Measurements from ENCODE around the gene PDE6D.

The PDE6D gene

DNA sequence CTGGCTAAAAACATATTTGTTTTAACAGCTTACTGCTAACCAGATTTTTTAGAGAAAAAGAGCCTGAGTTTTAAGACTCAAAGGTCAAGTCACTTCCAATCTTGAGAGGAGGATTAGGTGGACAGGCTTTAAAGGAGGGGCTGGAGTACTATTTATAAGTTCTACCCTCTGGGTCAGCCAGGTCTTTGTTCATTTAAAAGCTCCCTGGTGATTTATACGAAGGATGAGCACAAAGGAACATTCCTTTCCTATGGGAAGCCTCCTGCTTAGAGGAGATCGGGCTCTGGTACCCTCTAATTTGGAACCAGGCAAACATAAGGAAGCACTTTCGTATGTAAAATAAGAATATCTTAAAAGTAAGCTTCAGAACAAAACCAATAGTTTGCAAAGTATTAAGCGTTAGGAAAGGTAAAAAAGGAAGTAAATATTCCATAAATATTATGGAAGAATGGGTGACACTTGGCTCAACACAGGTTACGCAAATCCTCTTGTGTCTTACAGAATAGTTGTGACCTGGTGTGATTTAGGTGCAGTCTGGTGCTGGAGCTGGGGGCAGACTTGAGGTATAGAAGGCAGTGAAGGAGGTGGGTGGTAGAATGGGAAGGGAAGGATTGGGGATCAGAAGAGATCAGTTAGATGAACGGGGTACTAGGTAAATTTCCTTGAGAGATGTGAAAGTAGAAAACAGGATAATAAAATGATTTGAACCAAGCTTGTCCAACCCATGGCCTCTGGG lies 35.6 kb downstream of the PDE6D start:
- H4K8ac ChIP-seq (ENCODE audit: low read depth, low read length): no peak overlapping the region
- peak overlapping the region; percentile 57 for H3K27ac ChIP-seq (replicated peaks; ENCODE audit: low read length)
- H2AK5ac ChIP-seq (ENCODE audit: low read depth, low read length): no peak overlapping the region
- 100% methylated on average over 1 of the region's 6 CpGs; no CpG with 5 or more reads in 1 of the 2 donors for WGBS, 2 donors (ENCODE audit: extremely low coverage in 2 of 2, insufficient read length in 2 of 2, insufficient replicate concordance in 1 of 2)
- DNase-seq (ENCODE audit: low spot score): peak; percentile 59
- no peak overlapping the region for H3K4ac ChIP-seq (ENCODE audit: low read length)
- H3K27me3 ChIP-seq (ENCODE audit: control insufficient read depth in 3 of 3, insufficient read depth in 3 of 3, low read depth in 1 of 3, low read length in 3 of 3): no peaks in the 10 kb centered on the region
- H3K36me3 ChIP-seq (replicated peaks in 1 of 2; ENCODE audit: control insufficient read depth in 2 of 2, insufficient read depth in 2 of 2, low read length in 2 of 2): no peaks in the 10 kb centered on the region
- no peak overlapping the region for H2BK120ac ChIP-seq (ENCODE audit: low read depth, low read length)
- H2BK12ac ChIP-seq (ENCODE audit: low read length): no peak overlapping the region
- no peak overlapping the region for H3K14ac ChIP-seq (ENCODE audit: low read length)
- peaks cover 14 to 18% of the 10 kb centered on the region in 2 donors for H3K4me1 ChIP-seq (ENCODE audit: control insufficient read depth in 2 of 2, insufficient read depth in 1 of 2, low read depth in 1 of 2, low read length in 2 of 2)
- no peak overlapping the region for H3K23ac ChIP-seq (ENCODE audit: low read depth, low read length, poor library complexity)
- H3K4me3 ChIP-seq (ENCODE audit: low read length in 2 of 2): no peak overlapping the region
- H3K9ac ChIP-seq (ENCODE audit: low read depth, low read length, poor library complexity): no peak overlapping the region
- no peak overlapping the region for H2AFZ ChIP-seq (ENCODE audit: low read length)
- H3K79me1 ChIP-seq (ENCODE audit: low read depth, low read length): no peaks in the 10 kb centered on the region
- no peak overlapping the region for H2BK15ac ChIP-seq (ENCODE audit: low read length)
- no peak overlapping the region for H3K4me2 ChIP-seq (ENCODE audit: insufficient read depth, low read length, poor library complexity, severe bottlenecking)
- no peaks in the 10 kb centered on the region for H3K9me3 ChIP-seq (replicated peaks in 1 of 2; ENCODE audit: control insufficient read depth in 2 of 2, insufficient read depth in 1 of 2, low read depth in 1 of 2, low read length in 2 of 2)
- no peak overlapping the region for H2BK5ac ChIP-seq (ENCODE audit: low read length)
- no peak overlapping the region for H4K91ac ChIP-seq (ENCODE audit: low read depth, low read length, poor library complexity)
- no peak overlapping the region for H3K18ac ChIP-seq (ENCODE audit: low read length)

DNA sequence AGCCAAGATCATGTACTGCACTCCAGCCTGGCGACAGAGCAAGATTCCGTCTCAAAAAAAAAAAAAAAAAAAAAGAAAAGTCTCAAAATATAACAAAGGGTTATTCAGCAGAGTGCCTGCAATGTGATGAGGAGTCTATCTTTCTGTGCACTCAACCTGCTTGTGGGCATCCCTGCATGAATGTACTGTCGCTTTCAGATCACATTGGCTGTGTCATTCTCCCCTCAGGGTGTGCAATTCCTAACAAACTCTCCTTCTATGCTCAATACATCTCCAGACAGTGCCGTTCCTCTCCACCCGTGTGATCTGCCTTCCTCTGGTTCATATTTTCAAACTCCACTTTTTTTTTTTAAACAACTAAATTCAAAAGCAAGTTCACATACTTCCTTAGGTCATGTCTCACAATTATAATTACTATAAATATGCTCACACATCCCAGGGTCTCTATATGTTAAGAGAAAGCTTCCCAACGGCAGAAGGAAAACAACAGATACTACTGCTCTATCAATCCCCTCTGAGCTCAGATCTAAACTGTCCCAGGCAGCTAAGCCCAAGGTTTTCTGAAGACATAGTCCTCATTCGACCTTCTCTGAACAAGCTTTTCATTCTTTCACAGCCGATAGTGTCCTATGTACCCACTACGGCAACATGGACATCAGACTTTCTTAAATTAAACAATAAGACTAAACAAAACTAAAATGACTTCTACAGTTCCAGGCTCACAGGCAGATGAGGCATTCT lies 37.5 kb downstream of the PDE6D start:
- Histone ChIP-seq H2BK120ac (ENCODE audit: low read depth, low read length) (no peak overlapping the region), H2BK5ac (ENCODE audit: low read length) (no peak overlapping the region), H4K91ac (ENCODE audit: low read depth, low read length, poor library complexity) (no peak overlapping the region), H3K27ac (replicated peaks; ENCODE audit: low read length) (peak overlapping the region; percentile 31), H2AK5ac (ENCODE audit: low read depth, low read length) (no peak overlapping the region), H3K18ac (ENCODE audit: low read length) (no peak overlapping the region), H3K14ac (ENCODE audit: low read length) (no peak overlapping the region), H3K79me1 (ENCODE audit: low read depth, low read length) (no peaks in the 10 kb centered on the region), H3K9ac (ENCODE audit: low read depth, low read length, poor library complexity) (no peak overlapping the region), H2AFZ (ENCODE audit: low read length) (no peak overlapping the region), H3K23ac (ENCODE audit: low read depth, low read length, poor library complexity) (no peak overlapping the region), H4K8ac (ENCODE audit: low read depth, low read length) (no peak overlapping the region), H2BK12ac (ENCODE audit: low read length) (no peak overlapping the region), H3K4me3 (ENCODE audit: low read length in 2 of 2) (no peak overlapping the region), H2BK15ac (ENCODE audit: low read length) (no peak overlapping the region), H3K4me2 (ENCODE audit: insufficient read depth, low read length, poor library complexity, severe bottlenecking) (no peak overlapping the region), H3K9me3 (replicated peaks in 1 of 2; ENCODE audit: control insufficient read depth in 2 of 2, insufficient read depth in 1 of 2, low read depth in 1 of 2, low read length in 2 of 2) (peaks cover 0 to 1% of the 10 kb centered on the region in 2 donors), H3K4ac (ENCODE audit: low read length) (no peak overlapping the region), H3K4me1 (ENCODE audit: control insufficient read depth in 2 of 2, insufficient read depth in 1 of 2, low read depth in 1 of 2, low read length in 2 of 2) (peaks cover 13 to 14% of the 10 kb centered on the region in 2 donors), H3K27me3 (ENCODE audit: control insufficient read depth in 3 of 3, insufficient read depth in 3 of 3, low read depth in 1 of 3, low read length in 3 of 3) (no peaks in the 10 kb centered on the region), H3K36me3 (replicated peaks in 1 of 2; ENCODE audit: control insufficient read depth in 2 of 2, insufficient read depth in 2 of 2, low read length in 2 of 2) (peaks cover 0 to 3% of the 10 kb centered on the region in 2 donors)
- no peak for DNase-seq (ENCODE audit: low spot score)
- WGBS, 2 donors (ENCODE audit: extremely low coverage in 2 of 2, insufficient read length in 2 of 2, insufficient replicate concordance in 1 of 2): no CpG with 5 or more reads among the region's 9 CpGs

DNA sequence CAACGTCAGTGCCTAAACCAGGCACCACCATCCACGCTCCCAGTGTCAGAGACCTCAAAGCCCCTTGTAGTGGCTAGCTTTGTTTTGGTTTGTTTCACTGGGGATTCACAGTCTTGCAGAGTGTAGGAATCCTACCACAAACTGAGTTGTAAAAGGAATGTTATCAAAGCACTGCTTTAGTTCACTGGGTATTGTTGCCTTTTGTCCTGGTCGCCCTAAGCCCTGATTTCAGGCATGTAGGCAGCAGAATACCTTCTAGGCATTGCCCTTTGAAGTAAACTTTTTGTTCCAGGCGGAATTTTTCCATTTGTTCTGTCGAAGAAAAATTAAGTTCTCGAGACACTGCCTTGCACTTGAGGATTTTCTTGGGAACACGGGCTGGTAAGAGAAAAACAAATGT lies 43.3 kb downstream of the PDE6D start:
- peaks cover 0 to 26% of the 10 kb centered on the region in 2 donors for H3K36me3 ChIP-seq (replicated peaks in 1 of 2; ENCODE audit: control insufficient read depth in 2 of 2, insufficient read depth in 2 of 2, low read length in 2 of 2)
- H3K4me2 ChIP-seq (ENCODE audit: insufficient read depth, low read length, poor library complexity, severe bottlenecking): no peak overlapping the region
- H3K9me3 ChIP-seq (replicated peaks in 1 of 2; ENCODE audit: control insufficient read depth in 2 of 2, insufficient read depth in 1 of 2, low read depth in 1 of 2, low read length in 2 of 2): peaks cover 0 to 1% of the 10 kb centered on the region in 2 donors
- no peak overlapping the region for H2BK120ac ChIP-seq (ENCODE audit: low read depth, low read length)
- no peak overlapping the region for H3K14ac ChIP-seq (ENCODE audit: low read length)
- no peak overlapping the region for H2AFZ ChIP-seq (ENCODE audit: low read length)
- H3K27ac ChIP-seq (replicated peaks; ENCODE audit: low read length): peak overlapping the region; percentile 51
- peak; percentile 55 for DNase-seq (ENCODE audit: low spot score)
- H2BK15ac ChIP-seq (ENCODE audit: low read length): no peak overlapping the region
- H3K23ac ChIP-seq (ENCODE audit: low read depth, low read length, poor library complexity): no peak overlapping the region
- no peak overlapping the region for H3K4ac ChIP-seq (ENCODE audit: low read length)
- H3K9ac ChIP-seq (ENCODE audit: low read depth, low read length, poor library complexity): no peak overlapping the region
- no peaks in the 10 kb centered on the region for H3K27me3 ChIP-seq (ENCODE audit: control insufficient read depth in 3 of 3, insufficient read depth in 3 of 3, low read depth in 1 of 3, low read length in 3 of 3)
- H2BK12ac ChIP-seq (ENCODE audit: low read length): no peak overlapping the region
- WGBS, 2 donors (ENCODE audit: extremely low coverage in 2 of 2, insufficient read length in 2 of 2, insufficient replicate concordance in 1 of 2): no CpG with 5 or more reads among the region's 7 CpGs
- no peak overlapping the region for H4K8ac ChIP-seq (ENCODE audit: low read depth, low read length)
- H3K79me1 ChIP-seq (ENCODE audit: low read depth, low read length): no peaks in the 10 kb centered on the region
- no peak overlapping the region for H3K4me3 ChIP-seq (ENCODE audit: low read length in 2 of 2)
- H4K91ac ChIP-seq (ENCODE audit: low read depth, low read length, poor library complexity): no peak overlapping the region
- H3K18ac ChIP-seq (ENCODE audit: low read length): no peak overlapping the region
- no peak overlapping the region for H2BK5ac ChIP-seq (ENCODE audit: low read length)
- H2AK5ac ChIP-seq (ENCODE audit: low read depth, low read length): no peak overlapping the region
- H3K4me1 ChIP-seq (ENCODE audit: control insufficient read depth in 2 of 2, insufficient read depth in 1 of 2, low read depth in 1 of 2, low read length in 2 of 2): peaks cover 4 to 9% of the 10 kb centered on the region in 2 donors

DNA sequence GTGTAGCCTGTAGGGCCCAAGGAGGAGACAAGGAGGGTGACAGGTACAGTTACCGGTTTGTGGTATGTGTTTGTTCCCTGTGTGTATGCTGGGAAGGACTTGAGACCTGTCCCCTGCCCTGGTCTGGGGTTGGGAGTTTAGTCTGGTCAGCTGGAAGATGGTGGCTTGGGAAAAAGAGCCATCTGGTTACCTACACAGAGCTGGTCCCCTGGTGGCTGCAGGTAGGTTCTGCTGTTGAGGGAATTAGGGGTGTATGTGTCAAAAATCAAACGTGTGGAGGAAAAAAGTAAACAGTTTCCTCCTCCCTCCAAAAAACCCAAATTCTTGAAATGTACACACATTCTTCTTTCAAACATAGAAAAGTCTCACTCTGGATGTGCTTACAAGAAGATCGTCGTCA lies 48.5 kb downstream of the PDE6D start:
- H2AFZ ChIP-seq (ENCODE audit: low read length): no peak overlapping the region
- no peaks in the 10 kb centered on the region for H3K79me1 ChIP-seq (ENCODE audit: low read depth, low read length)
- no peak overlapping the region for H2BK5ac ChIP-seq (ENCODE audit: low read length)
- no peak overlapping the region for H2AK5ac ChIP-seq (ENCODE audit: low read depth, low read length)
- no CpG with 5 or more reads among the region's 4 CpGs for WGBS, 2 donors (ENCODE audit: extremely low coverage in 2 of 2, insufficient read length in 2 of 2, insufficient replicate concordance in 1 of 2)
- no peaks in the 10 kb centered on the region for H3K9me3 ChIP-seq (replicated peaks in 1 of 2; ENCODE audit: control insufficient read depth in 2 of 2, insufficient read depth in 1 of 2, low read depth in 1 of 2, low read length in 2 of 2)
- H3K4me2 ChIP-seq (ENCODE audit: insufficient read depth, low read length, poor library complexity, severe bottlenecking): no peak overlapping the region
- no peak overlapping the region for H2BK120ac ChIP-seq (ENCODE audit: low read depth, low read length)
- DNase-seq (ENCODE audit: low spot score): no peak
- no peak overlapping the region for H2BK15ac ChIP-seq (ENCODE audit: low read length)
- no peaks in the 10 kb centered on the region for H3K27me3 ChIP-seq (ENCODE audit: control insufficient read depth in 3 of 3, insufficient read depth in 3 of 3, low read depth in 1 of 3, low read length in 3 of 3)
- H3K18ac ChIP-seq (ENCODE audit: low read length): no peak overlapping the region
- H3K4me1 ChIP-seq (ENCODE audit: control insufficient read depth in 2 of 2, insufficient read depth in 1 of 2, low read depth in 1 of 2, low read length in 2 of 2): peaks cover 2 to 14% of the 10 kb centered on the region in 2 donors
- H4K91ac ChIP-seq (ENCODE audit: low read depth, low read length, poor library complexity): no peak overlapping the region
- H3K36me3 ChIP-seq (replicated peaks in 1 of 2; ENCODE audit: control insufficient read depth in 2 of 2, insufficient read depth in 2 of 2, low read length in 2 of 2): peaks cover 0 to 29% of the 10 kb centered on the region in 2 donors
- no peak overlapping the region for H3K9ac ChIP-seq (ENCODE audit: low read depth, low read length, poor library complexity)
- H3K14ac ChIP-seq (ENCODE audit: low read length): no peak overlapping the region
- peak overlapping the region in 1 of 2 donors; percentile 38 for H3K4me3 ChIP-seq (ENCODE audit: low read length in 2 of 2)
- H3K27ac ChIP-seq (replicated peaks; ENCODE audit: low read length): no peak overlapping the region
- H4K8ac ChIP-seq (ENCODE audit: low read depth, low read length): no peak overlapping the region
- no peak overlapping the region for H2BK12ac ChIP-seq (ENCODE audit: low read length)
- H3K23ac ChIP-seq (ENCODE audit: low read depth, low read length, poor library complexity): no peak overlapping the region
- H3K4ac ChIP-seq (ENCODE audit: low read length): no peak overlapping the region

All from neuronal stem cell (in vitro differentiated cells).